BE2C (cell line): ENCODE results near the gene DLD.

Source experiments
- DNase-seq: peaks from one replicate; pipeline ENCODE4 v3.0.0-alpha.2; 2020
- H3K27me3 ChIP-seq: fragments of 250-450 bp; sonication (Bioruptor Pico); 2 replicates; pipeline ENCODE4 v1.5.1; 2020; ENCODE audit warnings: mild to moderate bottlenecking
- H3K36me3 ChIP-seq: fragments of 250-450 bp; sonication (Bioruptor Pico); 2 replicates; pipeline ENCODE4 v1.5.1; 2020; ENCODE audit warnings: mild to moderate bottlenecking
- H3K4me1 ChIP-seq: fragments of 250-450 bp; sonication (Bioruptor Pico); 2 replicates; pipeline ENCODE4 v1.5.1; 2020
- H3K4me3 ChIP-seq: 2 replicates; pipeline ENCODE4 v1.5.1; 2011; ENCODE audit warnings: low read depth, low read length
- H3K9me3 ChIP-seq: fragments of 250-450 bp; sonication (Bioruptor Pico); 2 replicates; pipeline ENCODE4 v1.5.1; 2020
- CTCF ChIP-seq: IDR thresholded peaks from 2 replicates; pipeline ENCODE4 v1.5.1; 2012; ENCODE audit warnings: mild to moderate bottlenecking, low read depth, low read length

Gene DLD

GRCh38 chr7:107936312-107936711 is 45.3 kb downstream of the DLD start:
- no peaks in the 10 kb centered on the region for H3K9me3 ChIP-seq
- no peak overlapping the region for H3K4me3 ChIP-seq
- no peak for TF ChIP-seq CTCF
- no peak for DNase-seq
- peaks cover 95% of the 10 kb centered on the region for H3K36me3 ChIP-seq
- H3K27me3 ChIP-seq = no peaks in the 10 kb centered on the region
- H3K4me1 ChIP-seq = peaks cover 9% of the 10 kb centered on the region

GRCh38 chr7:107937531-107937930 is 46.5 kb downstream of the DLD start:
- no peak for DNase-seq
- H3K27me3 ChIP-seq = no peaks in the 10 kb centered on the region
- H3K4me1 ChIP-seq = peaks cover 4% of the 10 kb centered on the region; the same call in 1 of the 2 replicates
- no peaks in the 10 kb centered on the region for H3K9me3 ChIP-seq
- TF ChIP-seq CTCF = no peak
- H3K36me3 ChIP-seq = peaks cover 92% of the 10 kb centered on the region
- no peak overlapping the region for H3K4me3 ChIP-seq

GRCh38 chr7:107938456-107939250 is 47.7 kb downstream of the DLD start:
- Histone ChIP-seq H3K36me3 (peaks cover 92% of the 10 kb centered on the region), H3K4me1 (no peaks in the 10 kb centered on the region), H3K9me3 (no peaks in the 10 kb centered on the region), H3K27me3 (no peaks in the 10 kb centered on the region; the same call in 1 of the 2 replicates), H3K4me3 (no peak overlapping the region)
- DNase-seq = no peak
- TF ChIP-seq CTCF = no peak

GRCh38 chr7:107939573-107940489 is 48.8 kb downstream of the DLD start:
- no peaks in the 10 kb centered on the region for H3K9me3 ChIP-seq
- no peaks in the 10 kb centered on the region; the same call in 1 of the 2 replicates for H3K27me3 ChIP-seq
- no peak for TF ChIP-seq CTCF
- H3K36me3 ChIP-seq = peaks cover 94% of the 10 kb centered on the region
- no peak for DNase-seq
- no peaks in the 10 kb centered on the region for H3K4me1 ChIP-seq
- H3K4me3 ChIP-seq = no peak overlapping the region

- no peak for DNase-seq
- Histone ChIP-seq H3K4me3 (no peak overlapping the region), H3K4me1 (no peaks in the 10 kb centered on the region), H3K36me3 (peaks cover 95% of the 10 kb centered on the region), H3K9me3 (no peaks in the 10 kb centered on the region), H3K27me3 (no peaks in the 10 kb centered on the region; the same call in 1 of the 2 replicates)
- no peak for TF ChIP-seq CTCF
Measured at GRCh38 chr7:107940951-107941350, 50.0 kb downstream of the DLD start.

- Histone ChIP-seq H3K9me3 (no peaks in the 10 kb centered on the region), H3K4me3 (no peak overlapping the region), H3K27me3 (no peaks in the 10 kb centered on the region; the same call in 1 of the 2 replicates), H3K4me1 (no peaks in the 10 kb centered on the region), H3K36me3 (peaks cover 93% of the 10 kb centered on the region)
- no peak for TF ChIP-seq CTCF
- DNase-seq = no peak
Measured at GRCh38 chr7:107943018-107943417, 52.0 kb downstream of the DLD start.
